Testis (tissue), 3 donors: Measurements from ENCODE around the gene BTBD10. TPM values are rescaled to one million over a fixed set of nuclear protein-coding genes. Genes with fewer than 3 reads are reported as not detected.

ENCODE experiments used
- DNase-seq: peaks from one replicate; pipeline ENCODE4 v3.0.0-alpha.2; 2019
- H3K27ac ChIP-seq, 2 donors: fragments of 200-600 bp; sonication (generic); one replicate each; pipeline ENCODE4 v1.5.1; 2019
- H3K27me3 ChIP-seq: fragments of 200-600 bp; sonication (generic); one replicate; pipeline ENCODE4 v1.5.1; 2019
- H3K36me3 ChIP-seq: fragments of 200-600 bp; sonication (generic); one replicate; pipeline ENCODE4 v1.5.1; 2017; ENCODE audit warnings: low read depth; ENCODE audit errors: missing control alignments
- H3K4me1 ChIP-seq: fragments of 200-600 bp; sonication (generic); one replicate; pipeline ENCODE4 v1.5.1; 2019
- H3K4me3 ChIP-seq, 2 donors: fragments of 200-600 bp; sonication (generic); one replicate each; pipeline ENCODE4 v1.5.1; 2017 to 2019
- H3K9me3 ChIP-seq: fragments of 200-600 bp; sonication (generic); one replicate; pipeline ENCODE4 v1.5.1; 2017
- POLR2A ChIP-seq: fragments of 450-650 bp; IDR thresholded peaks from one replicate; pipeline ENCODE4 v1.6.1; 2017; ENCODE audit warnings: antibody characterized with exemption, mild to moderate bottlenecking, moderate library complexity
- WGBS, 2 donors: methylation state at CpG; one replicate each; pipeline ENCODE4 v1.1.5; 2018; 5-methylcytosine and 5-hydroxymethylcytosine counted together
- intact Hi-C: fragments of 100-400 bp; cut with DNase I; formaldehyde crosslinking; loops from one replicate; pipeline ENCODE4 v1.15.1; 2023; ENCODE audit warnings: low total_unique reads
- polyA plus RNA-seq: library from polyadenylated mRNA; stranded (reverse); fragments of 350-450 nt; fragmentation: Illumina TruSeq; extraction: RNeasy Lipid Tissue Mini Kit (QIAGEN cat#74804); gene quantifications from one replicate; pipeline ENCODE4 v1.2.3, GENCODE V29; 2014; ENCODE audit warnings: low read depth, low replicate concordance; ENCODE audit not compliant: insufficient read depth
- total RNA-seq, 2 donors: library from RNA; depleted of rRNA; stranded (reverse); fragments of >200 nt; gene quantifications; one replicate each; pipeline ENCODE4 v1.2.3, GENCODE V29; 2016
- TF ChIP-seq, protein P1 (sequence below), 3 experiments: fragments of 450-650 bp in 2 of 3; fragments of 200-600 bp in 1 of 3; sonication (generic) in 1 of 3; IDR thresholded peaks; one replicate each; pipeline ENCODE4 v1.5.1; 2016 to 2019; ENCODE audit warnings: antibody characterized with exemption in 3 of 3, mild to moderate bottlenecking in 2 of 3, moderate library complexity in 1 of 3

Gene BTBD10
- total and polyA plus RNA-seq, 3 donors from 2014 or later = 47.0 to 81.7 (median 69.4) TPM

DNA sequence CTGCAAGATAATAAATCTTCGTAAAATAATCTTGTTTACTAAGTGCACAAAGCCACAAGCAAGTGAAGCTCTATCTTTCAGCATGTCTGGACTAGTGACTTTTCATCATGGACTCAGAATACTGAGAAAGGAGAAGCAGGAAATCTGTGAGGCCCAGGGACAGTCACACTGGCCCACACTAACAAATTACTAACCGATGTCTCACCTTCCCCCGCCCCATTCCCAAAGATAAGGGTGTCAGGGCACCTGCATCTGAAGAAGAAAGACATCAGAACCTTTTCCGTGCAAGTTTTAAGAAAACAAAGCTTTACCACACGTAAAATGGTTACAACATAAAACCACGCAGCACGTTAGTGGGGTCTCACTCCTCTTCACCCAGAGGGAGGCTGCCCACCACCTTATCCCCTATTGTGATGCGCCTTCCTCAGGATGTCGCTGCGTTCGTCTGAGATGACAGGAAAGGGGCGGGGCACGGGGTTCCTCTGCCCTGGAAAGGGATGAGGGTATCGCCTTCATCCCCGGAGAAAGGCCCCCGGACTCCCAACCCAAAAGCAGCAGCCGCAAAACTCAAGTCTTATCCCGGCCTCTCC lies 616 bp downstream of the BTBD10 start:
- Histone ChIP-seq H3K4me1 (peaks cover 6% of the 10 kb centered on the region), H3K4me3 (peak overlapping the region; percentile 80 to 94), H3K27ac (peak overlapping the region; percentile 81 to 87), H3K27me3 (no peaks in the 10 kb centered on the region), H3K9me3 (no peaks in the 10 kb centered on the region), H3K36me3 (no peaks in the 10 kb centered on the region)
- 2% methylated on average over 17 to 18 of the region's 18 CpGs for WGBS, 2 donors
- TF ChIP-seq, protein P1, sequence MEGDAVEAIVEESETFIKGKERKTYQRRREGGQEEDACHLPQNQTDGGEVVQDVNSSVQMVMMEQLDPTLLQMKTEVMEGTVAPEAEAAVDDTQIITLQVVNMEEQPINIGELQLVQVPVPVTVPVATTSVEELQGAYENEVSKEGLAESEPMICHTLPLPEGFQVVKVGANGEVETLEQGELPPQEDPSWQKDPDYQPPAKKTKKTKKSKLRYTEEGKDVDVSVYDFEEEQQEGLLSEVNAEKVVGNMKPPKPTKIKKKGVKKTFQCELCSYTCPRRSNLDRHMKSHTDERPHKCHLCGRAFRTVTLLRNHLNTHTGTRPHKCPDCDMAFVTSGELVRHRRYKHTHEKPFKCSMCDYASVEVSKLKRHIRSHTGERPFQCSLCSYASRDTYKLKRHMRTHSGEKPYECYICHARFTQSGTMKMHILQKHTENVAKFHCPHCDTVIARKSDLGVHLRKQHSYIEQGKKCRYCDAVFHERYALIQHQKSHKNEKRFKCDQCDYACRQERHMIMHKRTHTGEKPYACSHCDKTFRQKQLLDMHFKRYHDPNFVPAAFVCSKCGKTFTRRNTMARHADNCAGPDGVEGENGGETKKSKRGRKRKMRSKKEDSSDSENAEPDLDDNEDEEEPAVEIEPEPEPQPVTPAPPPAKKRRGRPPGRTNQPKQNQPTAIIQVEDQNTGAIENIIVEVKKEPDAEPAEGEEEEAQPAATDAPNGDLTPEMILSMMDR (IDR thresholded peaks at IDR 0.05) = no peak
- TF ChIP-seq POLR2A = no peak
- intact Hi-C loops = no loop called here
- DNase-seq = peak; percentile 83

DNA sequence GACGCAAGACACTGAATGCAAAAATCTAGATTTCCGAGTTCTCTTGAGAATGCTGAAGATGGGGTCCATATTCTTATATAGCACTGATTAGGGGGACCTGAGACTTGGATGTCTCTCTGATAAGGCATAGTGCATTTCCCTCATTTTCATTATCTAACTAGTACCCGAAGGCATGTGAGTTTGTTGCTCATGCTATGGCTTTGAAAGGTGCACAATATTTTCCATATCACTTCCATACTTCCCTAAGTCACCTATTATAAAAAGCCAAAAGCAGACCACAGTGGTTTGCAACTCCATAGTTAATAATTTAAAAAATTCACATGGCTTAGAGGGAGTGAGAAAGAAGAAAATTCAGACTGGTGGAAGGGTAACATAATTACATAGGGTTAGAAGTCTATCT lies 1.7 kb downstream of the BTBD10 start:
- H3K27me3 ChIP-seq = no peaks in the 10 kb centered on the region
- intact Hi-C loops = no loop called here
- no peak for DNase-seq
- peaks cover 6% of the 10 kb centered on the region for H3K4me1 ChIP-seq
- 64 to 87% methylated on average over 3 of the region's 3 CpGs for WGBS, 2 donors
- no peak overlapping the region for H3K27ac ChIP-seq
- no peak overlapping the region for H3K4me3 ChIP-seq
- TF ChIP-seq POLR2A = no peak
- TF ChIP-seq, protein P1 (IDR thresholded peaks at IDR 0.05) = no peak
- H3K9me3 ChIP-seq = no peaks in the 10 kb centered on the region
- no peaks in the 10 kb centered on the region for H3K36me3 ChIP-seq

DNA sequence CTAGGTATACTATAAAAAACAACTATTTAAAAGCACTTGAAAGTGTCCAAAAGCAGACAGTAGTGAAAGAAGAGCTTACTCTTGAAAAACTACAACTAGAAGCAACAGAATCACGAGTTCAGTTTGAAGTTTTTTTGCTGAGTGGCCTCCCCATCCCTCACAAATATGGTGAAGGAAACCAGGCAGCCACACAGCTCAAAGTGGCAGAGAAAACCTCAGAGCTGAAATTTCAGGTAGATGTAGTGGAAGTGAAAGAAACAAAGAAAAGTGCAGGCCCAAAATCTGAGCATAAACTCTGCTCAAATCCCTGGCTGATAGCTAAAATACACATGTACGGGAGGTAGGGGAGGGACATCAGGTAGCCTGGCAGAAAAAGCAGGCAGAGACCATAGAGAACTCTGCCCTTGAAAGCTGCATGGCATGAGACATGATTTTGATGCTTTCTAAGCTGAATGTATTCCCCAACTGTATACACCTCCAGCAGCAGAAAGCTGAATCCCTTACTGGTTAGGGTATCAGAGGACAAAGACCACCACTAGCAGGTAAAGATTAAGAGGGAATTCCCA lies 12.1 kb downstream of the BTBD10 start:
- WGBS, 2 donors = 86 to 90% methylated on average over 2 of the region's 2 CpGs
- Histone ChIP-seq H3K36me3 (no peaks in the 10 kb centered on the region), H3K27ac (no peak overlapping the region), H3K4me3 (no peak overlapping the region), H3K4me1 (no peaks in the 10 kb centered on the region), H3K9me3 (no peaks in the 10 kb centered on the region), H3K27me3 (no peaks in the 10 kb centered on the region)
- no peak for TF ChIP-seq POLR2A
- TF ChIP-seq, protein P1 (IDR thresholded peaks at IDR 0.05) = no peak
- intact Hi-C loops = no loop called here
- DNase-seq = no peak

DNA sequence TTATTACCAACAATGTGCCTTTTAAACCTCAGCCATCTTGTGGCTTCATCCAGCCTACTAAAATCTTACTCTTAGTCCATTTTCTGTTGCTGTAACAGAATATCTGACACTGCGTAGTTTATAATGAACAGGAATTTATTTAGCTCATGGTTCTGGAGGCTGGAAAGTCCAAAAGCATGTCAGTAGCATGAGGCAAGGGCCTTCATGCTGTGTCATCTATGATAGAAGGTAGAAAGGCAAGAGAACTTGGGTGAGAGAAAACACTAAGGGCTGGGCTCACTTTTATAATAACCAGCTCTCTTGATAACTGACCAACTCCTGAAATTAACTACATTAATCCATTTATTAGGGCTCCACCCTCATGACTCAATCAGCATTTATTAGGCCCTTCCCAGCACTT lies 13.5 kb downstream of the BTBD10 start:
- no peak overlapping the region for H3K4me3 ChIP-seq
- H3K4me1 ChIP-seq = no peaks in the 10 kb centered on the region
- no peak overlapping the region for H3K27ac ChIP-seq
- DNase-seq = no peak
- no peaks in the 10 kb centered on the region for H3K9me3 ChIP-seq
- no peaks in the 10 kb centered on the region for H3K36me3 ChIP-seq
- no peaks in the 10 kb centered on the region for H3K27me3 ChIP-seq
- 0% methylated on average over 1 of the region's 1 CpG for WGBS, 2 donors
- intact Hi-C loops = no loop called here
- TF ChIP-seq, protein P1 (IDR thresholded peaks at IDR 0.05) = no peak
- TF ChIP-seq POLR2A = no peak

DNA sequence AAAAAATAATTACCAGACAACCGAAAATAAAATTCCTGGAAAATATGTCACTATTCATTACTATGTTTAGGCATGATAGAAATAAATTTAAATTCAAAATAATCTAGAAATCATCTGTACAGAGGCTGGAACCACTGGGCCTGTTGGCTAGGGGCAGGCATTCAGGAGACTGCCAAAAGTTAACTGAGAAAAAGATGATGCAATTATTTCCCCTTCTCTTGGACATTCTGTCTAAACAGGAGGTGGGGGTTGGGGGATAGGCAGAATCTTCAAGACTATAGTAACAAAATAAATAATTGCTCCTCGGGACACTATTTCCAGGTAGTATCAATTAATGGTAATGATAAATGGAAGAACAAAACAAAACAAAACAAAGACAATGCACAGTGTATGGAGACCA lies 14.1 kb downstream of the BTBD10 start:
- intact Hi-C loops = no loop called here
- Histone ChIP-seq H3K27me3 (no peaks in the 10 kb centered on the region), H3K4me1 (no peaks in the 10 kb centered on the region), H3K27ac (no peak overlapping the region), H3K4me3 (no peak overlapping the region), H3K36me3 (no peaks in the 10 kb centered on the region), H3K9me3 (no peaks in the 10 kb centered on the region)
- no peak for DNase-seq
- no peak for TF ChIP-seq POLR2A
- TF ChIP-seq, protein P1 (IDR thresholded peaks at IDR 0.05) = no peak
- WGBS, 2 donors = 65 to 66% methylated on average over 2 of the region's 2 CpGs
